ENCODE data around the gene PHLDA1.

PHLDA1 gene

GRCh38 chr12:76031414-76032042 is at the start of gene PHLDA1:
Gene PHLDA1, minus strand, starts transcription at chr12:76031776.
- DNase-seq (peak; percentile 95), ATAC-seq (replicated peaks) (peak; percentile 85 to 88)
- peaks cover 0 to 4% of the 10 kb centered on the region in 2 donors for H3K36me3 Mint-ChIP-seq
- peak within 1 kb of the TSS; percentile 98 for H3K27ac Mint-ChIP-seq
- H3K4me3 Mint-ChIP-seq: peak within 1 kb of the TSS; percentile 95 to 98
- peaks cover 7 to 16% of the 10 kb centered on the region in 2 donors for H3K27me3 Mint-ChIP-seq
- no peaks in the 10 kb centered on the region for H3K9me3 Mint-ChIP-seq
- peaks cover 22 to 28% of the 10 kb centered on the region in 2 donors for H3K4me1 Mint-ChIP-seq

- Mint-ChIP-seq H3K4me3 (no peak overlapping the region), H3K27ac (no peak overlapping the region), H3K27me3 (no peaks in the 10 kb centered on the region), H3K4me1 (peaks cover 40 to 65% of the 10 kb centered on the region in 2 donors), H3K9me3 (peaks cover 0 to 1% of the 10 kb centered on the region in 2 donors), H3K36me3 (peaks cover 34 to 43% of the 10 kb centered on the region in 2 donors)
- no peak for ATAC-seq (replicated peaks)
- DNase-seq: no peak
Measured at GRCh38 chr12:76080729-76081415, 49.3 kb upstream of the PHLDA1 start.

DNA sequence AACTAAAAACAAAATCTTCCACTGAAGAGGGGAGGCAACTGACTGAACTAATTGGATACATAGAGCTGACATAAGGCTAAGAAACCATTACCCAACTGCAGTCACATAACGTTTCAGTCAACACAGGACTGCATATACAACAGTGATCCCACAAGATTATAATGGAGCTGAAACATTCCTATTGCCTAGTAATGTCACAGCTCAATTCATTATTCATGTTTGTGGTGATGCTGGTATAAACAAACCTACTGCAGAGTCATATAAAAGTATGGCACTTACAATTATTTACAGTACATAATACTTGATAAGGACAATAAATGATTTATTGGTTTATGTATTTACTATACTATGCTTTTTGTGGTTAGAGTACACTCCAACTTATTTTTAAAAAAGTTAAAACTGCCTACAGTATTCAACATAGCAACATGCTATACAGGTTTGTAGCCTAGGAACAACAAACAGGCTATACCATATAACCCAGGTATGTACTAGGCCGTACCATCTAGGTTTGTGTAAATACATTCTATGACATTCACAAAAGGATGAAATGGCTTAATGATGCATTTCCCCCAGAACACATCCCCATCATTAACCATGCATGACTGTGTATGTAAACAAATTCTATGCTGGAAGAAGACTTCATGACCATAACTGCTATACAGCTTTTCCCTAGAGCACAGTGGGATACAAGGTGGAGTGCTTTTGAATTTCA is 48.6 kb upstream of the PHLDA1 start:
- Mint-ChIP-seq H3K4me3 (no peak overlapping the region), H3K4me1 (peaks cover 37 to 61% of the 10 kb centered on the region in 2 donors), H3K27ac (no peak overlapping the region), H3K27me3 (no peaks in the 10 kb centered on the region), H3K9me3 (peaks cover 0 to 1% of the 10 kb centered on the region in 2 donors), H3K36me3 (peaks cover 34 to 46% of the 10 kb centered on the region in 2 donors)
- ATAC-seq (replicated peaks) (no peak), DNase-seq (no peak)

- Mint-ChIP-seq H3K27me3 (no peaks in the 10 kb centered on the region), H3K4me1 (peaks cover 37 to 67% of the 10 kb centered on the region in 2 donors), H3K36me3 (peaks cover 32 to 44% of the 10 kb centered on the region in 2 donors), H3K4me3 (no peak overlapping the region), H3K27ac (no peak overlapping the region), H3K9me3 (peaks cover 0 to 1% of the 10 kb centered on the region in 2 donors)
- DNase-seq (no peak), ATAC-seq (replicated peaks) (no peak)
Measured at GRCh38 chr12:76078748-76079147, 47.2 kb upstream of the PHLDA1 start.

DNA sequence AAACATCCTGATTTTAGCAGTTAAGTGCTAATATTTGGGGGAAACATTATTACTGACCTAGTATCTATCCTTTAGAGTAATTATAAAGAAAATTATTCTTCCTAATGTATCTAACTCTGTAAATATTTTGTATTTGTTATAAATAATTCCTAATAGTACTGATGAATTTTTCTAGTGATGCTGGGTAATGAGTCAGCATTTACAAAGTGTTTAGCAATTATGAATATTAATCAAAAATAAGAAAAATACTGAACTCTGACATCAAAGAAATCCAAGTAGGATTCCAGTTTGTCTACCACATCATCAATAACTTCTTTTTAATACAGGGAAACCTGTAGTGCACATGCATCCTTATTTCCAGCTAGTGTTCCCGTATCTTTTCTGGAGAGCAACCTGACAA is 43.9 kb upstream of the PHLDA1 start:
- H3K4me1 Mint-ChIP-seq: peaks cover 37 to 68% of the 10 kb centered on the region in 2 donors
- H3K27me3 Mint-ChIP-seq: no peaks in the 10 kb centered on the region
- no peak overlapping the region for H3K27ac Mint-ChIP-seq
- peaks cover 35 to 49% of the 10 kb centered on the region in 2 donors for H3K36me3 Mint-ChIP-seq
- H3K4me3 Mint-ChIP-seq: no peak overlapping the region
- no peak for DNase-seq
- H3K9me3 Mint-ChIP-seq: peaks cover 0 to 1% of the 10 kb centered on the region in 2 donors
- ATAC-seq (replicated peaks): no peak

DNA sequence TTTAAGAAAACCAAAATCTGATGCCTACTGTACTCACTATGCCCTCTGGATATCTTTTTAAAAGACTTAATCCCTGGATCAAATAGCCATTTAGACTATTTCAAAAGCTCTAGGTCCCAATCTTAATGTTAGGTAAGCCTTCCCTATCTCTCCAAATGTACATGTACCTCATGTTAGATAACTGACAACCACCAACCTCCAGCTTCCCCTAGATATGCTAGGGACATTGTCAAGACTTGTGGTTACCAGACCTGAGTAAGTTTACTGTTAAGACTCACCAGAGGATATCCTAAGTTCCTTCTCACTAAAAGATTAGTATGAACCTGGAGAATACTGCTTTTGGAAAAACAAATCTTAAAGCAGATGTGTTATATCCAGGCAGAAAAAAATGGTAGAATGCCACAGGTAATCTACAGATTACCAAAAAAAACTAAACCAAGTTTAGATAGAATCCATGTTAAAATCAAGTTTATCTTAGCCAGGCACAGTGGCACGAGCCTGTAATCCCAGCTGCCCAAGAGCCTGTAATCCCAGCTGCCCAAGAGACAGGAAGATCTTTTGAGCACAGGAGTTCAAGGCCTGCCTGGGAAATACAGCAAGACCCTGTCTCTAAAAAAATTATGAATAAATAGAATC is 43.2 kb upstream of the PHLDA1 start:
- DNase-seq (no peak), ATAC-seq (replicated peaks) (no peak)
- peaks cover 0 to 1% of the 10 kb centered on the region in 2 donors for H3K9me3 Mint-ChIP-seq
- H3K27ac Mint-ChIP-seq: no peak overlapping the region
- H3K4me3 Mint-ChIP-seq: no peak overlapping the region
- peaks cover 34 to 64% of the 10 kb centered on the region in 2 donors for H3K4me1 Mint-ChIP-seq
- peaks cover 35 to 50% of the 10 kb centered on the region in 2 donors for H3K36me3 Mint-ChIP-seq
- no peaks in the 10 kb centered on the region for H3K27me3 Mint-ChIP-seq

DNA sequence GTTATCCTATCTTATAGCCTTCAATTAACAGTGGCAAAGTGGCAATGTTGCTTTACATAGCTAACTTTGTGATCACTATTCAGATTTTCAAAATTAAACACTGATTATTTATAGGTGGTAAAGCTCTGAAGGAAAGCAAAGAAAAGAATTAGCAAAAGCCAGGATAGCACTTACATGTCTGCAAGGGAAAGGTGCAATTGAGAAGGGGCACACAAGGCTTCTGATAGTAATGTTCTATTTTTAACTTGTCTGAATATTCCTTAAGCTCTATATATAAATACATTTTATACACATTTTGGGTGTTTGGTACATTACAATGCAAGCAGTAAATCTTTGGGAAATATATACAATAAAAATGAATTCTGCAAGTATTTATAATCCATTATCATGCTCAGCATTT is 42.0 kb upstream of the PHLDA1 start:
- Mint-ChIP-seq H3K27ac (no peak overlapping the region), H3K27me3 (no peaks in the 10 kb centered on the region), H3K9me3 (no peaks in the 10 kb centered on the region), H3K4me3 (no peak overlapping the region), H3K4me1 (peaks cover 30 to 57% of the 10 kb centered on the region in 2 donors), H3K36me3 (peaks cover 28 to 44% of the 10 kb centered on the region in 2 donors)
- DNase-seq: no peak
- no peak for ATAC-seq (replicated peaks)

DNA sequence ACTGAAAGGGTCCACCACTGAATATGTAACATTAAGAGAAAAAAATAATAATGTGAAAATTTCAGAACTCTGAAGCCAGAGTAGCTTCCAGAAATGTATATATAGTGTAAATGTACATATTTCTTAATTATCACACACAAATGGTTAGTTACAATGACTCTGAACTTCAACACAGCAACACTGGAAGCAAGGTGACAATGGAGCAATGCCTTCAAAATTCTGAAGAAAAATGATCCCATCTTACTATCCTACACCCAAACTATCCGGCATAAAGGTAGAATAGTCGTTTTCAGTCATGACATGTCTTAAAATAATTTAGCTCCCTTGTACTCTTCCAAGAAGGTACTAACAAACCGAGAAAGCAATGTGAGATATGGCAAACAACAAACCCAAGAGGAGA is 41.0 kb upstream of the PHLDA1 start:
- no peaks in the 10 kb centered on the region for H3K27me3 Mint-ChIP-seq
- H3K4me1 Mint-ChIP-seq: peaks cover 28 to 55% of the 10 kb centered on the region in 2 donors
- H3K9me3 Mint-ChIP-seq: no peaks in the 10 kb centered on the region
- H3K4me3 Mint-ChIP-seq: no peak overlapping the region
- peaks cover 30 to 49% of the 10 kb centered on the region in 2 donors for H3K36me3 Mint-ChIP-seq
- no peak for ATAC-seq (replicated peaks)
- H3K27ac Mint-ChIP-seq: no peak overlapping the region
- no peak for DNase-seq

DNA sequence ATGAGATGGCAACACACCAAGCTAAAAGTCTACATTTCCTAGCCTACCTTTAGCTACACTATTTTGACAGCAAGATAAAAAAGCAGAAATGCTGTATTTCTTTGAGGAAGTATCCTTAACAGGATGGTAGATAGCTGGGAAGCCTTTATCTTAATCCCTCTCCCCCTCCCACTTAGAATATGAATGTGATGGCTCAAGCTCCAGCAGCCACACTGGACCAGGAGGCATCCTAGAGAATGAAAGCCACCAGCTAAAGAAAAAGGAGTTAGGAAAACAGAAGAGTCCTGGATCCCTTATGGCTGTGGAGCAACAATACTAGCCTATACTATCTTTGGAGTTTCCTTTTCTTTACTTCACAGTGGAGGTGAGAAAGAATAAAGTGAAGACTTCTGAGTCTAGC is 37.8 kb upstream of the PHLDA1 start:
- H3K27me3 Mint-ChIP-seq: no peaks in the 10 kb centered on the region
- H3K36me3 Mint-ChIP-seq: peaks cover 50 to 71% of the 10 kb centered on the region in 2 donors
- H3K4me1 Mint-ChIP-seq: peaks cover 21 to 42% of the 10 kb centered on the region in 2 donors
- ATAC-seq (replicated peaks) (no peak), DNase-seq (no peak)
- H3K4me3 Mint-ChIP-seq: no peak overlapping the region
- H3K27ac Mint-ChIP-seq: peak overlapping the region; percentile 31
- peaks cover 8 to 11% of the 10 kb centered on the region in 2 donors for H3K9me3 Mint-ChIP-seq

- no peak overlapping the region for H3K27ac Mint-ChIP-seq
- H3K4me1 Mint-ChIP-seq: peaks cover 9 to 26% of the 10 kb centered on the region in 2 donors
- H3K9me3 Mint-ChIP-seq: peaks cover 8 to 11% of the 10 kb centered on the region in 2 donors
- DNase-seq (no peak), ATAC-seq (replicated peaks) (no peak)
- H3K36me3 Mint-ChIP-seq: peaks cover 54 to 80% of the 10 kb centered on the region in 2 donors
- H3K4me3 Mint-ChIP-seq: no peak overlapping the region
- H3K27me3 Mint-ChIP-seq: no peaks in the 10 kb centered on the region
Measured at GRCh38 chr12:76065917-76066316, 34.3 kb upstream of the PHLDA1 start.

DNA sequence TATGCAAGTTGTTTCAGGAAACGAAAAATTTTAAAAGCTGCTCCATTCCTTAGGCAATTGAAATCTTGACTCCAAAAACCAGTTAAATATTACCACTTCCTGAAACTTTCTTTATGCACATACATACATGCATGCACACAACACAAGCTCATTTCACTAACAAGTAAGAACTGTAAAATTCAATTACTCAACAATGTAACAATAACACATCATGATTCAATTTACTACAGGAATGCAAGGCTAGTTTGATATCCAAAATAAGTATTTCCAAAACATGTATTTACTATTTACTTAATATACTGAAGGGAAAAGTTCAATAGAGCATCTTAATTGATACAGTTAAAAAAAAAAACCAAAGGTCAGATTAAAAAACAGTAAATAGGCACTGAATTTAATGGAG is 33.3 kb upstream of the PHLDA1 start:
- no peak for ATAC-seq (replicated peaks)
- Mint-ChIP-seq H3K4me1 (peaks cover 9 to 26% of the 10 kb centered on the region in 2 donors), H3K4me3 (no peak overlapping the region), H3K27me3 (no peaks in the 10 kb centered on the region), H3K9me3 (peaks cover 8 to 11% of the 10 kb centered on the region in 2 donors), H3K36me3 (peaks cover 53 to 77% of the 10 kb centered on the region in 2 donors), H3K27ac (no peak overlapping the region)
- DNase-seq: no peak

DNA sequence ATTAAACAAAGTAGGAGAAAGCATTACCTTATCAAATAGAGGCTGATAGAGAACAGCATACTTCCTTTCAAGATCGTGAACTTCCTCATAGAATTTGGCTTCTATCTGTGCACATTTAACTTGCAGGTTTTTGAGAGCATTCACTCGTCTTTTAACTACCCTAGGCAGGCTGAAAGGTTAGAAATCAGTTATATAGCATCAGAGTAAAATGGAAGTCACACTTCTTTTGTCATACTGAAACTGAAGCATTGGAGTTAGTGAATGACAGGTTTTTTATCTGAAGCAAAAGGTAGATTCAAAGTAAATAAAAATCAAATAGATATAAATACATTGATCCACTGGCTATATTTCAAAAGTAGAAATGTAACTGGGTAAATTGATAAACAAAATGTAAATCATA is 28.5 kb upstream of the PHLDA1 start:
- Mint-ChIP-seq H3K27me3 (no peaks in the 10 kb centered on the region), H3K27ac (no peak overlapping the region), H3K36me3 (peaks cover 46 to 67% of the 10 kb centered on the region in 2 donors)

GRCh38 chr12:76057326-76057725 is 25.8 kb upstream of the PHLDA1 start:
- Mint-ChIP-seq H3K4me1 (peaks cover 0 to 3% of the 10 kb centered on the region in 2 donors), H3K4me3 (no peak overlapping the region), H3K36me3 (peaks cover 31 to 55% of the 10 kb centered on the region in 2 donors), H3K27me3 (no peaks in the 10 kb centered on the region), H3K9me3 (no peaks in the 10 kb centered on the region), H3K27ac (peak overlapping the region; percentile 1)
- DNase-seq (no peak), ATAC-seq (replicated peaks) (no peak)

More for the DNA sequence above, 28.5 kb upstream of the PHLDA1 start:
- ATAC-seq (replicated peaks): no peak
- no peak for DNase-seq
- no peak overlapping the region for H3K4me3 Mint-ChIP-seq
- H3K9me3 Mint-ChIP-seq: peaks cover 4% of the 10 kb centered on the region in 2 donors
- peaks cover 6 to 14% of the 10 kb centered on the region in 2 donors for H3K4me1 Mint-ChIP-seq

GRCh38 chr12:76055393-76055792 is 23.8 kb upstream of the PHLDA1 start:
- DNase-seq: no peak
- Mint-ChIP-seq H3K4me3 (no peak overlapping the region), H3K36me3 (peaks cover 36 to 54% of the 10 kb centered on the region in 2 donors), H3K9me3 (no peaks in the 10 kb centered on the region), H3K27me3 (no peaks in the 10 kb centered on the region), H3K4me1 (no peaks in the 10 kb centered on the region), H3K27ac (no peak overlapping the region)
- ATAC-seq (replicated peaks): no peak

Measured in stimulated activated naive B cell treated with anti-CD40 and anti-IgM and Interleukin-4, amounts not matched to agents 10 μg/mL and 1 μg/mL and 100 μg/mL, for 72 hours (primary cell).